Measurements from ENCODE around the gene DHX35.

DNA sequence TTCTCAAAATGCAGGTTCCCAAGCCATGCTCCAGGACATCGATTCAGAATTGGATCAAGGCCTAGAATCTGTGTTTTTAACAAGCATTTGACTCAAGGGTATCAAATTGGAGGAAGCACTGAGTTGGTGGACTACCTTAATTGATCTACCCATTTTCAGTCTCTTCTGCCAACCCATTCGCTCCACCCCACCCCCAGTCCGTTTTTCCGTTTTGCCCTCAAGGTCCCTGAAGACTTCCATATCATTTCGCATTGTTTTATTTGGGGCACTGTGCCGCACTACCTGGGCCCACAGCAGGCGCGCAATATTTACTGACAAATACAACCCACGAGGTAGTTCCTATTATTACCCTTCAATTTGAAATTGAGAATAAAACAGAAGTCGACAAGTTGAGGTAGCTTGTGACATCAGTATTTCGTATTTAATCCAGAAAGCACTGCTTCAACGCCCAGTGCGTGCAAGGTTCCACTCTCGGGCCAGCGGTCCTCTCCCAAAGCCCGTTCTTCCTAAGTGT, 557 bp upstream of the DHX35 start:
- TF ChIP-seq REST (IDR thresholded peaks at IDR 0.05; ENCODE audit: low read depth) (no peak), ZNF274 (IDR thresholded peaks at IDR 0.05; ENCODE audit: low read depth, low read length) (no peak), SIN3A (IDR thresholded peaks at IDR 0.05; ENCODE audit: low read depth) (no peak), TCF7L2 (IDR thresholded peaks at IDR 0.05; ENCODE audit: borderline replicate concordance, extremely low read depth, insufficient read depth, insufficient read length) (no peak), EZH2phosphoT487 (IDR thresholded peaks at IDR 0.05; ENCODE audit: borderline replicate concordance) (no peak), EZH2 (IDR thresholded peaks at IDR 0.05) (no peak), ATF3 (IDR thresholded peaks at IDR 0.05) (no peak), POLR2A (IDR thresholded peaks at IDR 0.05; ENCODE audit: borderline replicate concordance, extremely low read depth, insufficient read depth, insufficient read length) (no peak), JUND (IDR thresholded peaks at IDR 0.05) (no peak), POLR2AphosphoS5 (IDR thresholded peaks at IDR 0.05; ENCODE audit: low read depth, low read length) (no peak)
- TF ChIP-seq, protein P1, sequence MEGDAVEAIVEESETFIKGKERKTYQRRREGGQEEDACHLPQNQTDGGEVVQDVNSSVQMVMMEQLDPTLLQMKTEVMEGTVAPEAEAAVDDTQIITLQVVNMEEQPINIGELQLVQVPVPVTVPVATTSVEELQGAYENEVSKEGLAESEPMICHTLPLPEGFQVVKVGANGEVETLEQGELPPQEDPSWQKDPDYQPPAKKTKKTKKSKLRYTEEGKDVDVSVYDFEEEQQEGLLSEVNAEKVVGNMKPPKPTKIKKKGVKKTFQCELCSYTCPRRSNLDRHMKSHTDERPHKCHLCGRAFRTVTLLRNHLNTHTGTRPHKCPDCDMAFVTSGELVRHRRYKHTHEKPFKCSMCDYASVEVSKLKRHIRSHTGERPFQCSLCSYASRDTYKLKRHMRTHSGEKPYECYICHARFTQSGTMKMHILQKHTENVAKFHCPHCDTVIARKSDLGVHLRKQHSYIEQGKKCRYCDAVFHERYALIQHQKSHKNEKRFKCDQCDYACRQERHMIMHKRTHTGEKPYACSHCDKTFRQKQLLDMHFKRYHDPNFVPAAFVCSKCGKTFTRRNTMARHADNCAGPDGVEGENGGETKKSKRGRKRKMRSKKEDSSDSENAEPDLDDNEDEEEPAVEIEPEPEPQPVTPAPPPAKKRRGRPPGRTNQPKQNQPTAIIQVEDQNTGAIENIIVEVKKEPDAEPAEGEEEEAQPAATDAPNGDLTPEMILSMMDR (IDR thresholded peaks at IDR 0.05 in 2 of 3, conservative IDR thresholded peaks at IDR 0.05 in 1 of 3; ENCODE audit: borderline replicate concordance in 1 of 3, insufficient read depth in 1 of 3, low read depth in 2 of 3, low read length in 2 of 3), result no peak

Measured in HCT116 (cell line).